Nephron (organoid): ENCODE results near the gene VPS33B.
"Not testable (repeated sequence)": the region's sequence is repeated elsewhere in the genome, so short reads cannot be mapped to it uniquely, and the experiment has no call there.

Experiments
- H3K27ac Mint-ChIP-seq, 3 experiments: 2 replicates each; pipeline ENCODE4 v1.8.0; 2020; ENCODE audit warnings: mixed read lengths in 3 of 3, mild to moderate bottlenecking in 2 of 3, moderate library complexity in 1 of 3
- H3K27me3 Mint-ChIP-seq: 2 replicates; pipeline ENCODE4 v1.8.0; 2021; ENCODE audit warnings: low read depth, mild to moderate bottlenecking, moderate library complexity, mixed read lengths
- H3K36me3 Mint-ChIP-seq: 2 replicates; pipeline ENCODE4 v1.8.0; 2020; ENCODE audit warnings: low read depth, mixed read lengths
- H3K4me1 Mint-ChIP-seq: 2 replicates; pipeline ENCODE4 v1.8.0; 2020; ENCODE audit warnings: mixed read lengths
- H3K4me3 Mint-ChIP-seq, 3 experiments: 2 replicates each; pipeline ENCODE4 v1.8.0; 2020; ENCODE audit warnings: mild to moderate bottlenecking in 3 of 3, mixed read lengths in 3 of 3, moderate library complexity in 2 of 3
- H3K9me3 Mint-ChIP-seq: 2 replicates; pipeline ENCODE4 v1.8.0; 2020; ENCODE audit warnings: mixed read lengths
- CTCF ChIP-seq, 3 experiments: fragments of 200-600 bp; sonication (generic); IDR thresholded peaks; one replicate each; pipeline ENCODE4 v1.5.0; 2021; ENCODE audit warnings: antibody characterized with exemption in 3 of 3; ENCODE audit not compliant: unreplicated experiment in 3 of 3

Gene VPS33B

DNA sequence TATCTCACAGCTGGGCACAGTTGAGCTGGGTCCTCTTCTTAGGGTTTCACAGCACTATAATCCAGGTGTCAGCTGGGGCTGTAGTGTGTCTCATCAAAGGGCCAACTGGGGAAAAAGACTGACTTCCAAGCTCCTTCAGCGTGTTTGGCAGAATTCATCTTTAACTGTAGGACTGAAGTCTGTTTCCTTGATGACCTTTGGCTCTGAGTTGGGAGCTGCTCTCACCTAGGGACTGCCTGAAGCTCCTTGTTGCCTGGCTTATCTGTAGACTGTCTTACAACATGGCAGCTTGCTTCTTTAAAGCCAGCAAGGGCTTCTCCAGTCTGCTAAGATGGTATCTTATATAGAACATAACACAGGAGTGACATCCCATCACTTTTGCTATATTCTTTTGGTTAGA lies 5.3 kb upstream of the VPS33B start:
- H3K36me3 Mint-ChIP-seq = no peaks in the 10 kb centered on the region
- H3K4me1 Mint-ChIP-seq = peaks cover 5% of the 10 kb centered on the region
- no peak overlapping the region for H3K27ac Mint-ChIP-seq
- no peaks in the 10 kb centered on the region for H3K27me3 Mint-ChIP-seq
- H3K4me3 Mint-ChIP-seq = no peak overlapping the region
- TF ChIP-seq CTCF (IDR thresholded peaks at IDR 0.05; ENCODE audit: unreplicated experiment in 3 of 3) = no peak
- no peaks in the 10 kb centered on the region for H3K9me3 Mint-ChIP-seq

DNA sequence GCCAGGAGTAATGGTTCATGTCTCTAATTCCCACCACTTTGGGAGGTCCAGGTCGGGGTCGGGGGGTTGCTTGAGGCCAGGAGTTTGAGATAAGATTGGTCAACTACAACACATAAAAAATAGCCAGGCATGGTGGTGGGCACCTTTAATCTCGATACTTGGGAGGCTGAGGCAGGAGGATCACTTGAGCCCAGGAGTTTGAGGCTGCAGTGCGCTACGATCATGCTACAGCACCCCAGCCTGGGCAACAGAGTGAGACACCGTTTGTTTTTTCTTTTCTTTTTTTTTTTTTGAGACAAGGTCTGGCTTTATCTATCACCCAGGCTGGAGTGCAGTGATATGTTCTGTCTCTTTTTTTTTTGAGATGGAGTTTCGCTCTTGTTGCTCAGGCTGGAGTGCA lies 1.3 kb upstream of the VPS33B start:
- no peak overlapping the region for H3K27ac Mint-ChIP-seq
- H3K4me3 Mint-ChIP-seq = peak overlapping the region in 2 of 3 experiments; percentile 30 to 97

DNA sequence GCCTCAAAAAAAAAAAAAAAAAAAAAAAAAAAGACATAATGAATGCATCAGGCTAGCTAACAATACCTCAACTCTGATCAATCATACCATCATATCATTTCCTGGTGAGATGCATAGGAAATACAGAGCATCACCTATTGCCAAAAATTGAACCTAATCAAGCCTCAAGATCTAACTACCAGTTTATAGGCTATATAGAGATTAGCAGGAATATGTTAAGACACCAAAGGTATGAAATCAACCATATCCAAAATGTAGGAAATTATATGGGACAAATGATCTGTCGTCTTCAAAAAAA lies 387 bp upstream of the VPS33B start:
- Mint-ChIP-seq H3K4me3 (peak overlapping the region; percentile 89 to 97 (median 92)), H3K4me1 (peaks cover 36% of the 10 kb centered on the region), H3K9me3 (no peaks in the 10 kb centered on the region), H3K27me3 (no peaks in the 10 kb centered on the region), H3K27ac (peak overlapping the region; percentile 81 to 87 (median 85)), H3K36me3 (no peaks in the 10 kb centered on the region)
- no peak for TF ChIP-seq CTCF (IDR thresholded peaks at IDR 0.05; ENCODE audit: unreplicated experiment in 3 of 3)

More for the DNA sequence above, 1.3 kb upstream of the VPS33B start:
- H3K27me3 Mint-ChIP-seq = no peaks in the 10 kb centered on the region
- H3K9me3 Mint-ChIP-seq = no peaks in the 10 kb centered on the region
- H3K36me3 Mint-ChIP-seq = no peaks in the 10 kb centered on the region
- no peak for TF ChIP-seq CTCF (IDR thresholded peaks at IDR 0.05; ENCODE audit: unreplicated experiment in 3 of 3)
- peaks cover 31% of the 10 kb centered on the region for H3K4me1 Mint-ChIP-seq

DNA sequence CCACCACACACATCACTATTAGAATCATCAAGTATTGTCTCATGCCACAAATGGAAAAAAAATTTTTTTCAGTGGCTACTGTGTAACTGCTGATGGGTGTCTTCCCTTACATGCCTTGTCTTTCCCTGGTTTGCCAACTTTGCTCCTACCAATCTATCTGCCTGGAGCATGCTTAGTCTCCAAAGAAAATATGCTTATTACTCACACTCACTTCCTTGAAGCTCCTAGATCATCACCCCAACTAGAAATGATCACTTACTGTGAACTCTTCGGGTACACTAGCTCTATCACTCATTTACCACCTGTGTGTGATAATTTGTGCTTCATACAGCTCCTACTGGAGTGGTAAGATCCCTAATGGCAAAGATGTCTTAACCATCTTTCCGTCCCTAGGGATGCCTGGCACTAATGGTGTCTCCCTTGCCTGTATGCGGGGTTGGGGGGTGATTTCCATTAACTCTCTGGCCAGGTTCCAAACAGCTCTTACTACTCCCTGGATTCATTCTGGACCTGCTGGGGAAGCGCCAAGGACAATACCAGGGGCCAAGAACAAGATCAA lies 799 bp downstream of the VPS33B start:
- peaks cover 7% of the 10 kb centered on the region for H3K36me3 Mint-ChIP-seq
- no peaks in the 10 kb centered on the region for H3K27me3 Mint-ChIP-seq
- H3K9me3 Mint-ChIP-seq = no peaks in the 10 kb centered on the region
- H3K4me3 Mint-ChIP-seq = peak overlapping the region; percentile 89 to 97 (median 92)
- no peak for TF ChIP-seq CTCF (IDR thresholded peaks at IDR 0.05; ENCODE audit: unreplicated experiment in 3 of 3)
- peak overlapping the region; percentile 82 to 87 (median 85) for H3K27ac Mint-ChIP-seq
- peaks cover 36% of the 10 kb centered on the region for H3K4me1 Mint-ChIP-seq

- peak overlapping the region; percentile 2 to 29 (median 27) for H3K4me3 Mint-ChIP-seq
- TF ChIP-seq CTCF (IDR thresholded peaks at IDR 0.05; ENCODE audit: unreplicated experiment in 3 of 3) = no peak
- H3K27me3 Mint-ChIP-seq = no peaks in the 10 kb centered on the region
- peaks cover 21% of the 10 kb centered on the region for H3K36me3 Mint-ChIP-seq
- H3K27ac Mint-ChIP-seq = no peak overlapping the region
- no peaks in the 10 kb centered on the region for H3K9me3 Mint-ChIP-seq
- H3K4me1 Mint-ChIP-seq = peaks cover 36% of the 10 kb centered on the region
These were observed 4.2 kb downstream of the VPS33B start for GRCh38 chr15:91018158-91018557.

DNA sequence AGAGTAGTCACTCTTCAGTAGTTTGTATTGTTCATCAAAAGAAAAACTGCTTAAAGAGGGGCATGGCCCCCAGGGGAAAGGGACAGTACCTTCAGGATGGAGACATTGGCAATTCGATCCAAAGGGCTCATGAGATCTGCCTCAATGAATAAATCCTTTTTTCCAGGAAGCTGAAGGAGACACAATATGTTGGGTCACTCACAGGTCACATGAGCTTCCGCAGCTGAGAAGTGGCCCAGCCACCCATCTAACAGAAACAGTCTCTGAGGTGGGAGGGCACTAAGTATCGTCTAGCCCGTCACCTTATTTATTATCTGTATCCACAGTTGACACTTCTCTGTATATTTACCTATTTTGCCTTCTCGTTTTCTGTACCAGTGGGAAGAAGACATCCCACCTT lies 4.7 kb downstream of the VPS33B start:
- Mint-ChIP-seq H3K4me3 (no peak overlapping the region), H3K36me3 (peaks cover 24% of the 10 kb centered on the region), H3K9me3 (no peaks in the 10 kb centered on the region), H3K27ac (no peak overlapping the region), H3K27me3 (no peaks in the 10 kb centered on the region), H3K4me1 (peaks cover 31% of the 10 kb centered on the region)
- TF ChIP-seq CTCF (IDR thresholded peaks at IDR 0.05; ENCODE audit: unreplicated experiment in 3 of 3) = no peak

GRCh38 chr15:91013701-91014100 lies 8.7 kb downstream of the VPS33B start:
- H3K27me3 Mint-ChIP-seq, H3K27ac Mint-ChIP-seq, H3K4me1 Mint-ChIP-seq, H3K9me3 Mint-ChIP-seq, H3K4me3 Mint-ChIP-seq: not testable (repeated sequence)
- H3K36me3 Mint-ChIP-seq = peaks cover 45% of the 10 kb centered on the region
